Rectal smooth muscle tissue (tissue), 1 donor: ENCODE data around the gene OTC.

Experiments used
- H3K27ac ChIP-seq: one replicate; pipeline ENCODE4 v1.7.0; 2013; ENCODE audit warnings: low read depth, low read length, inconsistent platforms
- H3K27me3 ChIP-seq: one replicate; pipeline ENCODE4 v1.7.0; 2013; ENCODE audit warnings: low read length; ENCODE audit not compliant: control insufficient read depth, insufficient read depth
- H3K36me3 ChIP-seq: one replicate; pipeline ENCODE4 v1.7.0; 2013; ENCODE audit warnings: low read length; ENCODE audit not compliant: control insufficient read depth, insufficient read depth
- H3K4me1 ChIP-seq: one replicate; pipeline ENCODE4 v1.7.0; 2013; ENCODE audit warnings: low read length; ENCODE audit not compliant: control insufficient read depth, insufficient read depth
- H3K4me3 ChIP-seq: one replicate; pipeline ENCODE4 v1.7.0; 2013; ENCODE audit warnings: low read length
- H3K9ac ChIP-seq: one replicate; pipeline ENCODE4 v1.7.0; 2013; ENCODE audit warnings: low read length

The OTC gene

GRCh38 chrX:38431525-38431924, 79.1 kb downstream of the OTC start:
- no peak overlapping the region for H3K4me3 ChIP-seq
- H3K4me1 ChIP-seq: no peaks in the 10 kb centered on the region
- H3K27me3 ChIP-seq: no peaks in the 10 kb centered on the region
- no peak overlapping the region for H3K27ac ChIP-seq
- H3K9ac ChIP-seq: no peak overlapping the region
- H3K36me3 ChIP-seq: no peaks in the 10 kb centered on the region

DNA sequence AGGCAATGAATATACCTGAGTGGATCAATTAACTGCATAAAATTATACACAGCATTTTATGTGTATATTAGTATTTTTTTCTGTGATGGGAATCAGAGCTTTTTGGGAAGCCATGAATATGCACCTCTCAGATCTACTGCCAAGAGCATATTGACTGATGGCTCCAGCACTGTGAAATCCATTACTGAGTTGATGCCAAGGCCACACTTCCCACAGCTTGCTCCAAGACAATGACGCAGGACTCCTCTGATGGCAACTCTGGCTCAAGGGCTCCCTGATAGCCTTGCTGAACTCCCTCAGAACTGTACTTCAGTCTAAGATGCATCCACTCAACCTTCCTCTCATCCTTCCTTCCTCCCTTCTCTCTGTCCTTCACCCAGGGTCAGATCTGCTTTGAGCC, 82.7 kb downstream of the OTC start:
- Histone ChIP-seq H3K9ac (no peak overlapping the region), H3K27me3 (no peaks in the 10 kb centered on the region), H3K27ac (no peak overlapping the region), H3K4me3 (no peak overlapping the region), H3K36me3 (no peaks in the 10 kb centered on the region), H3K4me1 (no peaks in the 10 kb centered on the region)

DNA sequence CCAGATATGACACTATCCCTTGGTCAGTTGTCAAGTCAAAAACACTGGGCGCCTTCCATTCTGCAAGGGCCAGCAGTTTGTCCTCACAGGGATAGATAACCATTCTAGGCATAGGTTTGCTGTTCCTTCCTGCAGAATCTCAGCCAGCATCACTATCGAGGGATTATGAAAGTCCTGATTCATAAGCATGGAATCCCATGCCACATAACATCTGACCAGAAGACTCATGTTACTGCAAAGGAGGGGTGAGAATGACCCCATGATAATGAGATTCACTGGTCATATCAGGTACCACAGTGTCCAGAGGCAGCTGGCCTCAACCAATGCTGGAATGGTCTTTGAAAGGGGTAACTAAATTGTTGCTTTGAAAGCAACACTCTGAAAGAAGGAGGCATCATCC, 84.7 kb downstream of the OTC start:
- no peak overlapping the region for H3K4me3 ChIP-seq
- no peaks in the 10 kb centered on the region for H3K4me1 ChIP-seq
- H3K27ac ChIP-seq: no peak overlapping the region
- H3K9ac ChIP-seq: no peak overlapping the region
- H3K27me3 ChIP-seq: no peaks in the 10 kb centered on the region
- no peaks in the 10 kb centered on the region for H3K36me3 ChIP-seq

DNA sequence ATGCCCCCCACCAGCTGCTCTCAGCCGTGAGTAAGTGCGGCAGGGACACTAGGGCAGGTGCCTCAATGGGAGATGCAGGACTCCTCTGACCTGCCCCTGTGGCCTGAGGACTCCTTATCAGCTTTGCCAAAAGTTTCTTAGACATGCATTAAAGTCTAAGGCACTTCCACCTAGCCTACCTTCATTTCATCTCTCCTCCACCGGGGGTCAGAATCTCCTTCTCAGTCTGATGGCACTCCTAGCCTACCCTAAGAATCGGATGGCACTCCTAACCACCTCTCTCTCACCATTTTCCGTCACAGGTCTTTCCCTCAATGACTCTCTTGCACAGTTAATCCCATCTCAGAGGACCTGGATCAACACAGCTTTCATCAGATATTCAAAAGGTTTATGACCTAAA, 85.9 kb downstream of the OTC start:
- H3K27me3 ChIP-seq: no peaks in the 10 kb centered on the region
- H3K27ac ChIP-seq: no peak overlapping the region
- H3K4me3 ChIP-seq: no peak overlapping the region
- no peaks in the 10 kb centered on the region for H3K4me1 ChIP-seq
- no peak overlapping the region for H3K9ac ChIP-seq
- no peaks in the 10 kb centered on the region for H3K36me3 ChIP-seq

GRCh38 chrX:38452603-38453002, 100.2 kb downstream of the OTC start:
- Histone ChIP-seq H3K4me1 (no peaks in the 10 kb centered on the region), H3K4me3 (no peak overlapping the region), H3K9ac (no peak overlapping the region), H3K36me3 (no peaks in the 10 kb centered on the region), H3K27me3 (no peaks in the 10 kb centered on the region), H3K27ac (no peak overlapping the region)

- no peaks in the 10 kb centered on the region for H3K36me3 ChIP-seq
- no peak overlapping the region for H3K9ac ChIP-seq
- H3K4me3 ChIP-seq: no peak overlapping the region
- H3K27me3 ChIP-seq: no peaks in the 10 kb centered on the region
- no peaks in the 10 kb centered on the region for H3K4me1 ChIP-seq
- H3K27ac ChIP-seq: no peak overlapping the region
Measured at GRCh38 chrX:38458071-38458470, 105.7 kb downstream of the OTC start.

DNA sequence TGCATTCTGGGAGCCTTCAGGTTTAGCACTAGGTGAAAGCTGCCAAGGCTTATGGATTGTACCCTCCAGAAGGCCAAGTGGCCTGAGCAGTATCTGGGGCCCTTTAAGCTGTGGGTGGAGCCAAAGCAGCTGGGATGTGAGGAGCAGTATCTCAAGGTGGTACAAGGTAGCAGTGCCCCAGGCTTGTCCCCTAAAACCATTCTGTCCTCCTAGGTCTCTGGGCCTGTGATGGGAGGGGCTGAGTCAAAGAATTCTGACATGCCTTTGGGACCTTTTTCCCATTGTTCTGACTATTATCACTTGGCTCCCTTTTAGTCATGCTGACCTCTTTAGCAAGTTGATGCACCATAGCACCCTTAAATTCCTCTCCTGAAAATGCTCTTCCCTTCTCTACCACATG, 109.9 kb downstream of the OTC start:
- Histone ChIP-seq H3K27ac (no peak overlapping the region), H3K9ac (no peak overlapping the region), H3K27me3 (no peaks in the 10 kb centered on the region), H3K4me3 (no peak overlapping the region), H3K4me1 (no peaks in the 10 kb centered on the region), H3K36me3 (no peaks in the 10 kb centered on the region)

DNA sequence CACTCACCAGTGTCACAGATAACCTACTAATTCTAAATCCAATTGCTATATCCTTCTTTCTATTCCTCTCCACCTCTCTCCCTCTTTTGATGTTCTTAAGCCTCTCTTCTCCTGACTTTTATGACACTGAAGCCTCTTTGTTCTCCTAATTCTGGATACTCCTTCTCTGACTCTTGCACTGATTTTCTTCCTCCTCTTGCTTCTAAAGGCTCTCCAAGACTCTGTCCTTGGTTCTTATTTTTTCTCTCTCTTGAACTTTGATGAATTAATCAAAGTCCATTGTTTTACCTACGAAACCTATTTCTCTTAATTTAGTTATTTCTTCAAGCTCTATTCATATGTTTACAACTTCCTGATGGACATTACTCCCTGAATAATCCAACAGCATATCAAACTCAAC, 113.3 kb downstream of the OTC start:
- no peak overlapping the region for H3K4me3 ChIP-seq
- H3K36me3 ChIP-seq: no peaks in the 10 kb centered on the region
- no peaks in the 10 kb centered on the region for H3K4me1 ChIP-seq
- H3K27me3 ChIP-seq: no peaks in the 10 kb centered on the region
- H3K9ac ChIP-seq: no peak overlapping the region
- no peak overlapping the region for H3K27ac ChIP-seq

DNA sequence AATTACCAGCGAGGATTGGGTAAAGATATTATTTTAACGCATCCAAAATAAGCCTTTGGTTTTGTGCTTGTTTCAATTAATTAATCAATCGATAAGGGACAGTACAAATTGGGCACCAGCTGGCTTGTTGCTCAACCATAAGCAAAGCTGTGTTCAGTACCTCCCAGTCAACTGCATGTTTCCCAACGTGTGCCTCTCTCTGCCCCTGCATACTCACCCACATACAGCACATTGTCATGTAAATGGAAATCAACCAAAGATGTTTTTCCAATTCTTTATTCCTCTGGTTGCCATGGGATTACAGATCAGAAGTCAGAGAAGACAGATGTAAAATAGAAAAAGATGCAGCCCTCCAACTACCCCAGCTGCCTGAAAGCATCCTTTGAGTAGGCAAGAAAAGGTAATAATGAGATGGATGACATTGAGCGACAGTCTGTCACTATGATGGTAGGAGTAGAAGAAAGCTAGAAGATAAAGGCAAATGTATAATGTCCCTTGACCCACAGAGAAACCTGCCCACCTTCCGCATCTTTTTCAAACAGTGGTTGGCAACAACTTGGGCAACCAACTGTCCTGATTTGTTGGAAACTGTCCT, 116.3 kb downstream of the OTC start:
- Histone ChIP-seq H3K4me3 (no peak overlapping the region), H3K9ac (no peak overlapping the region), H3K27me3 (no peaks in the 10 kb centered on the region), H3K27ac (no peak overlapping the region), H3K4me1 (no peaks in the 10 kb centered on the region), H3K36me3 (no peaks in the 10 kb centered on the region)
